ENCODE results near the gene RIOK2.

GRCh38 chr5:97133101-97133500 is 49.9 kb downstream of the RIOK2 start:
- TF ChIP-seq ZFP3 (CRISPR knock-in tag; IDR thresholded peaks at IDR 0.05) (no peak), ZNF565 (CRISPR knock-in tag; conservative IDR thresholded peaks at IDR 0.05; ENCODE audit: low read depth) (no peak), OSR1 (CRISPR knock-in tag; IDR thresholded peaks at IDR 0.05) (no peak), TSHZ2 (CRISPR knock-in tag; IDR thresholded peaks at IDR 0.05) (no peak), POU6F1 (CRISPR knock-in tag; IDR thresholded peaks at IDR 0.05; ENCODE audit: borderline replicate concordance, low read depth) (no peak), ZNF70 (CRISPR knock-in tag; IDR thresholded peaks at IDR 0.05) (no peak), SNAI2 (CRISPR knock-in tag; IDR thresholded peaks at IDR 0.05) (no peak), ARNTL (CRISPR knock-in tag; IDR thresholded peaks at IDR 0.05; ENCODE audit: borderline replicate concordance, low read depth) (no peak), ZFP30 (CRISPR knock-in tag; IDR thresholded peaks at IDR 0.05) (no peak), CSDC2 (CRISPR knock-in tag; IDR thresholded peaks at IDR 0.05) (no peak), BACH2 (CRISPR knock-in tag; IDR thresholded peaks at IDR 0.05; ENCODE audit: borderline replicate concordance) (no peak), RARB (CRISPR knock-in tag; IDR thresholded peaks at IDR 0.05) (no peak), CREB5 (CRISPR knock-in tag; IDR thresholded peaks at IDR 0.05; ENCODE audit: low read depth) (no peak), ZC3H10 (CRISPR knock-in tag; IDR thresholded peaks at IDR 0.05) (no peak)
